Subcutaneous adipose tissue (tissue), 4 donors: ENCODE results near the gene ACYP1. TPM values are rescaled to one million over a fixed set of nuclear protein-coding genes. Genes with fewer than 3 reads are reported as not detected.

ENCODE experiments used
- CTCF ChIP-seq: fragments of 450-650 bp; IDR thresholded peaks from one replicate; pipeline ENCODE4 v1.5.1; 2016; ENCODE audit warnings: low read depth, mild to moderate bottlenecking, control low read depth, antibody characterized with exemption, moderate library complexity
- total RNA-seq, 4 donors: library from RNA; depleted of rRNA; stranded (reverse); fragments of >200 nt; gene quantifications; one replicate each; pipeline ENCODE4 v1.1.0, GENCODE V29; 2016

Gene ACYP1
- total RNA-seq, 4 donors from 2014 or later: 8.1 to 14.1 (median 11.5) TPM

- TF ChIP-seq CTCF: no peak
Measured at GRCh38 chr14:75059642-75060041, 4.2 kb downstream of the ACYP1 start.

- TF ChIP-seq CTCF: no peak
Measured at GRCh38 chr14:75054421-75054820, 9.4 kb downstream of the ACYP1 start.

- TF ChIP-seq CTCF: no peak
Measured at GRCh38 chr14:75053396-75054291, 10.2 kb downstream of the ACYP1 start.

- TF ChIP-seq CTCF: no peak
Measured at GRCh38 chr14:75051556-75051899, 12.3 kb downstream of the ACYP1 start.

- TF ChIP-seq CTCF: no peak
Measured at GRCh38 chr14:75050852-75051555, 12.8 kb downstream of the ACYP1 start, which contains the start of gene MLH3. Gene MLH3 (minus strand): TSS chr14:75051467. CDS start chr14:75049655, 1,812 bp downstream.

GRCh38 chr14:75049731-75050201 lies 14.1 kb downstream of the ACYP1 start:
- no peak for TF ChIP-seq CTCF

- TF ChIP-seq CTCF: no peak
Measured at GRCh38 chr14:75049136-75049535, 14.7 kb downstream of the ACYP1 start.
